Measurements from ENCODE around the gene EMX2. TPM values are rescaled to one million over a fixed set of nuclear protein-coding genes. Genes with fewer than 3 reads are reported as not detected.

The EMX2 gene
- total RNA-seq, 1 experiment from 2014 or later, result not detected

DNA sequence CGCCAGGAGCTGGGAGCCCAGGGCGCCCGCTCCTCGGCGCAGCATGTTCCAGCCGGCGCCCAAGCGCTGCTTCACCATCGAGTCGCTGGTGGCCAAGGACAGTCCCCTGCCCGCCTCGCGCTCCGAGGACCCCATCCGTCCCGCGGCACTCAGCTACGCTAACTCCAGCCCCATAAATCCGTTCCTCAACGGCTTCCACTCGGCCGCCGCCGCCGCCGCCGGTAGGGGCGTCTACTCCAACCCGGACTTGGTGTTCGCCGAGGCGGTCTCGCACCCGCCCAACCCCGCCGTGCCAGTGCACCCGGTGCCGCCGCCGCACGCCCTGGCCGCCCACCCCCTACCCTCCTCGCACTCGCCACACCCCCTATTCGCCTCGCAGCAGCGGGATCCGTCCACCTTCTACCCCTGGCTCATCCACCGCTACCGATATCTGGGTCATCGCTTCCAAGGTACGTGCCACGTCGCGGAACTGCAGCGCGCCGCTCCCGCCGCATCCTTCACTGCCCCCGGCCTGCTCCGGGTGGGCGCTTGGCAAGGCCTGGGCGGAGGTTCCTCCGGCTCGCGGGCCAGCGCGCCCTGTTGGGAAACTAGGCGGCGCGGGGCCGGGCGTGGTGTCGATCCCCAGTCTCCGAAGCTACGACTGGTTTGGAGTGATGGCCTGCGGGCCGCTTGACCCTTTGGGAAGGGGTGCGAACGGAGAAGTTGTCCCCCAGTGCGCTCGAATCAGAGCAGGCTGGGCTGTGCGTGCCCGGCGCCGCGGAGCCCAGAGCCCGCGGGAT is 868 bp downstream of the EMX2 start:
- Histone ChIP-seq H3K4me3 (ENCODE audit: low read depth, low read length, poor library complexity, severe bottlenecking) (peak overlapping the region; percentile 26), H3K27me3 (replicated peaks; ENCODE audit: insufficient read depth, low read depth, low read length, poor library complexity) (peaks cover 100% of the 10 kb centered on the region), H3K36me3 (ENCODE audit: insufficient read depth, low read length, poor library complexity, severe bottlenecking) (no peaks in the 10 kb centered on the region), H3K9me3 (ENCODE audit: low read depth, low read length, poor library complexity, severe bottlenecking) (no peaks in the 10 kb centered on the region), H3K4me1 (ENCODE audit: insufficient read depth, low read length, poor library complexity, severe bottlenecking) (peaks cover 11% of the 10 kb centered on the region), H3K27ac (ENCODE audit: low read depth, low read length, poor library complexity, severe bottlenecking) (no peak overlapping the region)
- CTCF ChIA-PET, result interaction anchor here (0.6 kb wide), 1 partner anchor 916 kb away, joined by 14 read pairs; no protein-coding TSS in a partner anchor
- intact Hi-C loops (cut with micrococcal nuclease; ENCODE audit: unreplicated experiment), result loop anchor here (10.0 kb wide), 1 partner anchor 501 kb away; the partner anchor contains the start of gene RAB11FIP2
- peak; percentile 57 for DNase-seq (ENCODE audit: low spot score)
- TF ChIP-seq CTCF (conservative IDR thresholded peaks at IDR 0.05; ENCODE audit: low read depth, low read length) (no peak), EZH2 (IDR thresholded peaks at IDR 0.05; ENCODE audit: borderline replicate concordance, low read depth, low read length, poor library complexity, severe bottlenecking) (peak; percentile 97)
- BruUV-seq (replicated peaks), result no TSS peak
- POLR2A ChIA-PET (ENCODE audit: low non-redundant PET), result no interaction called here

GRCh38 chr10:117544004-117544701 is 1.6 kb downstream of the EMX2 start:
- H3K27me3 ChIP-seq (replicated peaks; ENCODE audit: insufficient read depth, low read depth, low read length, poor library complexity), result peaks cover 100% of the 10 kb centered on the region
- H3K4me1 ChIP-seq (ENCODE audit: insufficient read depth, low read length, poor library complexity, severe bottlenecking), result peaks cover 11% of the 10 kb centered on the region
- BruUV-seq (replicated peaks), result no TSS peak
- peak; percentile 7 for TF ChIP-seq EZH2 (IDR thresholded peaks at IDR 0.05; ENCODE audit: borderline replicate concordance, low read depth, low read length, poor library complexity, severe bottlenecking)
- no peak for TF ChIP-seq CTCF (conservative IDR thresholded peaks at IDR 0.05; ENCODE audit: low read depth, low read length)
- no peak for DNase-seq (ENCODE audit: low spot score)
- no peaks in the 10 kb centered on the region for H3K36me3 ChIP-seq (ENCODE audit: insufficient read depth, low read length, poor library complexity, severe bottlenecking)
- CTCF ChIA-PET, result no interaction called here
- H3K9me3 ChIP-seq (ENCODE audit: low read depth, low read length, poor library complexity, severe bottlenecking), result no peaks in the 10 kb centered on the region
- POLR2A ChIA-PET (ENCODE audit: low non-redundant PET), result no interaction called here
- no peak overlapping the region for H3K27ac ChIP-seq (ENCODE audit: low read depth, low read length, poor library complexity, severe bottlenecking)
- intact Hi-C loops (cut with micrococcal nuclease; ENCODE audit: unreplicated experiment), result loop anchor here (10.0 kb wide), 1 partner anchor 501 kb away; the partner anchor contains the start of gene RAB11FIP2
- H3K4me3 ChIP-seq (ENCODE audit: low read depth, low read length, poor library complexity, severe bottlenecking), result peak overlapping the region; percentile 26

GRCh38 chr10:117544711-117545140 is 2.2 kb downstream of the EMX2 start:
- Histone ChIP-seq H3K4me1 (ENCODE audit: insufficient read depth, low read length, poor library complexity, severe bottlenecking) (peaks cover 11% of the 10 kb centered on the region), H3K27ac (ENCODE audit: low read depth, low read length, poor library complexity, severe bottlenecking) (no peak overlapping the region), H3K36me3 (ENCODE audit: insufficient read depth, low read length, poor library complexity, severe bottlenecking) (no peaks in the 10 kb centered on the region), H3K27me3 (replicated peaks; ENCODE audit: insufficient read depth, low read depth, low read length, poor library complexity) (peaks cover 100% of the 10 kb centered on the region), H3K9me3 (ENCODE audit: low read depth, low read length, poor library complexity, severe bottlenecking) (no peaks in the 10 kb centered on the region), H3K4me3 (ENCODE audit: low read depth, low read length, poor library complexity, severe bottlenecking) (no peak overlapping the region)
- no TSS peak for BruUV-seq (replicated peaks)
- no peak for DNase-seq (ENCODE audit: low spot score)
- CTCF ChIA-PET, result no interaction called here
- intact Hi-C loops (cut with micrococcal nuclease; ENCODE audit: unreplicated experiment), result loop anchor here (10.0 kb wide), 1 partner anchor 500 kb away; the partner anchor contains the start of gene RAB11FIP2
- POLR2A ChIA-PET (ENCODE audit: low non-redundant PET), result no interaction called here
- TF ChIP-seq EZH2 (IDR thresholded peaks at IDR 0.05; ENCODE audit: borderline replicate concordance, low read depth, low read length, poor library complexity, severe bottlenecking) (no peak), CTCF (conservative IDR thresholded peaks at IDR 0.05; ENCODE audit: low read depth, low read length) (no peak)
